DOHH2 (cell line): ENCODE results near the gene CIT.

ENCODE experiments used
- CTCF ChIP-seq: fragments of 200-600 bp; sonication (generic); IDR thresholded peaks from one replicate; pipeline ENCODE4 v1.5.1; 2014; ENCODE audit warnings: antibody characterized with exemption, mild to moderate bottlenecking, low read depth, low read length; ENCODE audit not compliant: poor library complexity, severe bottlenecking
- EZH2phosphoT487 ChIP-seq: fragments of 200-600 bp; sonication (generic); IDR thresholded peaks from 2 replicates; pipeline ENCODE4 v1.6.1; 2017; ENCODE audit warnings: borderline replicate concordance, mild to moderate bottlenecking, antibody characterized with exemption, low read length, moderate library complexity, mixed read lengths

- TF ChIP-seq CTCF (no peak), EZH2phosphoT487 (no peak)
Observed at GRCh38 chr12:119644930-119645329, 232.2 kb downstream of the CIT start.
